DMS79 (cell line): Measurements from ENCODE around the gene PDIA2.

Experiments used
- DNase-seq: peaks from one replicate; lab custom pipeline; 2025; lab: John Stamatoyannopoulos, UW

The PDIA2 gene

GRCh38 chr16:280991-281659 lies 1.8 kb upstream of the PDIA2 start:
- DNase-seq = no peak

GRCh38 chr16:281660-282255 lies 1.2 kb upstream of the PDIA2 start:
- no peak for DNase-seq

GRCh38 chr16:282491-282890 lies 473 bp upstream of the PDIA2 start:
- DNase-seq = no peak

- no peak for DNase-seq
Measured at GRCh38 chr16:284204-285120, 1.5 kb downstream of the PDIA2 start.

GRCh38 chr16:285146-286055 lies 2.4 kb downstream of the PDIA2 start:
- no peak for DNase-seq

- no peak for DNase-seq
Measured at GRCh38 chr16:286491-287297, 3.7 kb downstream of the PDIA2 start.

- DNase-seq = no peak
Measured at GRCh38 chr16:287298-287811, 4.4 kb downstream of the PDIA2 start.

GRCh38 chr16:287981-288920 lies 5.3 kb downstream of the PDIA2 start:
- no peak for DNase-seq

- no peak for DNase-seq
Measured at GRCh38 chr16:289395-289997, 6.5 kb downstream of the PDIA2 start.

GRCh38 chr16:290015-290680 lies 7.2 kb downstream of the PDIA2 start:
- DNase-seq = no peak

GRCh38 chr16:290681-291405 lies 7.9 kb downstream of the PDIA2 start:
- no peak for DNase-seq

GRCh38 chr16:291539-291938 lies 8.6 kb downstream of the PDIA2 start:
- DNase-seq = no peak

GRCh38 chr16:293043-293775 lies 10.2 kb downstream of the PDIA2 start:
- no peak for DNase-seq

- DNase-seq = no peak
Measured at GRCh38 chr16:296276-296675, 13.3 kb downstream of the PDIA2 start.

- DNase-seq = no peak
Measured at GRCh38 chr16:296806-297510, 14.0 kb downstream of the PDIA2 start.

- no peak for DNase-seq
Measured at GRCh38 chr16:297832-298231, 14.9 kb downstream of the PDIA2 start.

GRCh38 chr16:301235-301634 lies 18.3 kb downstream of the PDIA2 start:
- no peak for DNase-seq
